ENCODE data around the gene PTK7.

Gene PTK7

GRCh38 chr6:43187821-43188220 lies 111.7 kb downstream of the PTK7 start:
- no peaks in the 10 kb centered on the region for H3K79me1 ChIP-seq (ENCODE audit: low read depth, low read length)
- no peak overlapping the region for H4K91ac ChIP-seq (ENCODE audit: low read depth, low read length, poor library complexity)
- H3K23ac ChIP-seq (ENCODE audit: low read depth, low read length, poor library complexity) = no peak overlapping the region
- H2AK5ac ChIP-seq (ENCODE audit: low read depth, low read length) = no peak overlapping the region
- no peak overlapping the region for H3K4ac ChIP-seq (ENCODE audit: low read length)
- no peak for DNase-seq (ENCODE audit: low spot score)
- H3K4me3 ChIP-seq (ENCODE audit: low read length in 2 of 2) = no peak overlapping the region
- no peak overlapping the region for H2BK120ac ChIP-seq (ENCODE audit: low read depth, low read length)
- no peak overlapping the region for H2BK5ac ChIP-seq (ENCODE audit: low read length)
- no peak overlapping the region for H3K9ac ChIP-seq (ENCODE audit: low read depth, low read length, poor library complexity)
- no peaks in the 10 kb centered on the region for H3K4me1 ChIP-seq (ENCODE audit: control insufficient read depth in 2 of 2, insufficient read depth in 1 of 2, low read depth in 1 of 2, low read length in 2 of 2)
- H2BK12ac ChIP-seq (ENCODE audit: low read length) = no peak overlapping the region
- H2BK15ac ChIP-seq (ENCODE audit: low read length) = no peak overlapping the region
- no peak overlapping the region for H3K4me2 ChIP-seq (ENCODE audit: insufficient read depth, low read length, poor library complexity, severe bottlenecking)
- peaks cover 0 to 3% of the 10 kb centered on the region in 2 donors for H3K9me3 ChIP-seq (replicated peaks in 1 of 2; ENCODE audit: control insufficient read depth in 2 of 2, insufficient read depth in 1 of 2, low read depth in 1 of 2, low read length in 2 of 2)
- H3K18ac ChIP-seq (ENCODE audit: low read length) = no peak overlapping the region
- H3K27ac ChIP-seq (replicated peaks; ENCODE audit: low read length) = no peak overlapping the region
- peaks cover 20 to 57% of the 10 kb centered on the region in 2 donors for H3K36me3 ChIP-seq (replicated peaks in 1 of 2; ENCODE audit: control insufficient read depth in 2 of 2, insufficient read depth in 2 of 2, low read length in 2 of 2)
- no peaks in the 10 kb centered on the region for H3K27me3 ChIP-seq (ENCODE audit: control insufficient read depth in 3 of 3, insufficient read depth in 3 of 3, low read depth in 1 of 3, low read length in 3 of 3)
- H2AFZ ChIP-seq (ENCODE audit: low read length) = no peak overlapping the region
- H3K14ac ChIP-seq (ENCODE audit: low read length) = no peak overlapping the region
- no CpG with 5 or more reads among the region's 7 CpGs for WGBS, 2 donors (ENCODE audit: extremely low coverage in 2 of 2, insufficient read length in 2 of 2, insufficient replicate concordance in 1 of 2)
- H4K8ac ChIP-seq (ENCODE audit: low read depth, low read length) = no peak overlapping the region

DNA sequence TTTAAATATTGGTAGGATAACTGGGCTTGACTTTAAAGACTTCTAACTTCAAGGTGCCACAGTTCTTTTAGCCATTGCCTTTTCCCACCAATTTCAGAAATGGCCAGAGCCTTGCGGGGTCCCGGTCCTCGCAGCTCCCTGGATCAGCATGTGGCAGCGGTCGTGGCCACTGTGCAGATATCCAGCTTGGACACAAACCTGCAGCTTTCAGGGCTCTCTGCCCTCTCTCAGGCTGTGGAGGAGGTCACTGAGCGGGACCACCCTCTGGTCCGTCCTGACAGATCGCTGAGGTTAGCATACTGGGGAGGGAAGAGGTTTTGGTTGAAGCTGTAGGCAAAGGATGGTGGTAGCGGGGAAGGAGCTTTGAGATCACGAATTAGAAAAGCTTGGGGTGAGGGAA lies 112.3 kb downstream of the PTK7 start:
- Histone ChIP-seq H2AFZ (ENCODE audit: low read length) (no peak overlapping the region), H3K23ac (ENCODE audit: low read depth, low read length, poor library complexity) (peak overlapping the region; percentile 80), H3K18ac (ENCODE audit: low read length) (no peak overlapping the region), H3K4me2 (ENCODE audit: insufficient read depth, low read length, poor library complexity, severe bottlenecking) (no peak overlapping the region), H3K4me1 (ENCODE audit: control insufficient read depth in 2 of 2, insufficient read depth in 1 of 2, low read depth in 1 of 2, low read length in 2 of 2) (no peaks in the 10 kb centered on the region), H2BK120ac (ENCODE audit: low read depth, low read length) (no peak overlapping the region), H3K9ac (ENCODE audit: low read depth, low read length, poor library complexity) (no peak overlapping the region), H3K79me1 (ENCODE audit: low read depth, low read length) (peaks cover 4% of the 10 kb centered on the region), H3K27me3 (ENCODE audit: control insufficient read depth in 3 of 3, insufficient read depth in 3 of 3, low read depth in 1 of 3, low read length in 3 of 3) (no peaks in the 10 kb centered on the region), H3K4me3 (ENCODE audit: low read length in 2 of 2) (no peak overlapping the region), H4K91ac (ENCODE audit: low read depth, low read length, poor library complexity) (no peak overlapping the region), H2BK12ac (ENCODE audit: low read length) (no peak overlapping the region), H3K4ac (ENCODE audit: low read length) (no peak overlapping the region), H2AK5ac (ENCODE audit: low read depth, low read length) (no peak overlapping the region), H2BK5ac (ENCODE audit: low read length) (no peak overlapping the region), H2BK15ac (ENCODE audit: low read length) (no peak overlapping the region), H3K27ac (replicated peaks; ENCODE audit: low read length) (no peak overlapping the region), H3K36me3 (replicated peaks in 1 of 2; ENCODE audit: control insufficient read depth in 2 of 2, insufficient read depth in 2 of 2, low read length in 2 of 2) (peaks cover 22 to 63% of the 10 kb centered on the region in 2 donors), H4K8ac (ENCODE audit: low read depth, low read length) (no peak overlapping the region), H3K14ac (ENCODE audit: low read length) (peak overlapping the region; percentile 38), H3K9me3 (replicated peaks in 1 of 2; ENCODE audit: control insufficient read depth in 2 of 2, insufficient read depth in 1 of 2, low read depth in 1 of 2, low read length in 2 of 2) (peaks cover 0 to 3% of the 10 kb centered on the region in 2 donors)
- no peak for DNase-seq (ENCODE audit: low spot score)
- WGBS, 2 donors (ENCODE audit: extremely low coverage in 2 of 2, insufficient read length in 2 of 2, insufficient replicate concordance in 1 of 2) = no CpG with 5 or more reads among the region's 10 CpGs

DNA sequence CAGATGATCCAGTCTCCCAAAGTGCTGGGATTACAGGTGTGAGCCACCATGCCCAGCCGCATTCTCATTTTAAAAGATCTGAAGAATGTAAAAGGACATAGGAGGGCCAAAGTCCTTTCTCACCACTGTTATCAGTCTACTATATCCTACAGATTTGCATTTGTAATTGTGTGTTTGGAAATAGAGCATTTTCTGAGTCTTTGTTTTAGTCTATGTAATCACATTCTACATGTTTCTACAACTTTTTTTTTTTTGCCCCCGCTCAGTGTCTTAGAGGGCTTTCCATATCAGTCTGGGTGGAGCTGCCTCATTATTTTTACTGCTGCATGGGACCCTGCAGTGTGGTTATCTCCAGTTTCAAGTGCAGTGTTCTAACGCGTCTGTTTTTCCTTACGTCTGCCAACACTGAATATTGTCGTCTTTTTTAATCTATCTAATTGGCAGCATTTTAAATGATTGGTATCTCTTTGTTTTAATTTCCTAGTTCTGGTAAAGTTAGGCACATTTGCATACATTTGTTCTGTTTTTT lies 113.7 kb downstream of the PTK7 start:
- no peak overlapping the region for H2BK15ac ChIP-seq (ENCODE audit: low read length)
- H3K4ac ChIP-seq (ENCODE audit: low read length) = no peak overlapping the region
- no CpG with 5 or more reads among the region's 6 CpGs for WGBS, 2 donors (ENCODE audit: extremely low coverage in 2 of 2, insufficient read length in 2 of 2, insufficient replicate concordance in 1 of 2)
- H3K4me1 ChIP-seq (ENCODE audit: control insufficient read depth in 2 of 2, insufficient read depth in 1 of 2, low read depth in 1 of 2, low read length in 2 of 2) = no peaks in the 10 kb centered on the region
- H3K14ac ChIP-seq (ENCODE audit: low read length) = no peak overlapping the region
- H3K9ac ChIP-seq (ENCODE audit: low read depth, low read length, poor library complexity) = no peak overlapping the region
- no peak overlapping the region for H3K4me3 ChIP-seq (ENCODE audit: low read length in 2 of 2)
- H3K27ac ChIP-seq (replicated peaks; ENCODE audit: low read length) = no peak overlapping the region
- no peak overlapping the region for H4K91ac ChIP-seq (ENCODE audit: low read depth, low read length, poor library complexity)
- no peak overlapping the region for H3K4me2 ChIP-seq (ENCODE audit: insufficient read depth, low read length, poor library complexity, severe bottlenecking)
- H2AFZ ChIP-seq (ENCODE audit: low read length) = no peak overlapping the region
- no peak overlapping the region for H2BK12ac ChIP-seq (ENCODE audit: low read length)
- no peak overlapping the region for H2BK120ac ChIP-seq (ENCODE audit: low read depth, low read length)
- peaks cover 0 to 3% of the 10 kb centered on the region in 2 donors for H3K9me3 ChIP-seq (replicated peaks in 1 of 2; ENCODE audit: control insufficient read depth in 2 of 2, insufficient read depth in 1 of 2, low read depth in 1 of 2, low read length in 2 of 2)
- H3K79me1 ChIP-seq (ENCODE audit: low read depth, low read length) = peaks cover 4% of the 10 kb centered on the region
- H2BK5ac ChIP-seq (ENCODE audit: low read length) = no peak overlapping the region
- H4K8ac ChIP-seq (ENCODE audit: low read depth, low read length) = no peak overlapping the region
- no peaks in the 10 kb centered on the region for H3K27me3 ChIP-seq (ENCODE audit: control insufficient read depth in 3 of 3, insufficient read depth in 3 of 3, low read depth in 1 of 3, low read length in 3 of 3)
- no peak overlapping the region for H3K18ac ChIP-seq (ENCODE audit: low read length)
- no peak overlapping the region for H2AK5ac ChIP-seq (ENCODE audit: low read depth, low read length)
- DNase-seq (ENCODE audit: low spot score) = no peak
- peaks cover 19 to 62% of the 10 kb centered on the region in 2 donors for H3K36me3 ChIP-seq (replicated peaks in 1 of 2; ENCODE audit: control insufficient read depth in 2 of 2, insufficient read depth in 2 of 2, low read length in 2 of 2)
- H3K23ac ChIP-seq (ENCODE audit: low read depth, low read length, poor library complexity) = no peak overlapping the region

- no CpG with 5 or more reads among the region's 9 CpGs for WGBS, 2 donors (ENCODE audit: extremely low coverage in 2 of 2, insufficient read length in 2 of 2, insufficient replicate concordance in 1 of 2)
Measured at GRCh38 chr6:43192911-43193310, 116.8 kb downstream of the PTK7 start.

More at GRCh38 chr6:43192911-43193310, 116.8 kb downstream of the PTK7 start:
- Histone ChIP-seq H3K4me3 (ENCODE audit: low read length in 2 of 2) (peak overlapping the region in 1 of 2 donors; percentile 57), H2BK5ac (ENCODE audit: low read length) (no peak overlapping the region), H2BK120ac (ENCODE audit: low read depth, low read length) (no peak overlapping the region), H3K4me1 (ENCODE audit: control insufficient read depth in 2 of 2, insufficient read depth in 1 of 2, low read depth in 1 of 2, low read length in 2 of 2) (no peaks in the 10 kb centered on the region), H4K91ac (ENCODE audit: low read depth, low read length, poor library complexity) (no peak overlapping the region), H3K27ac (replicated peaks; ENCODE audit: low read length) (no peak overlapping the region), H3K79me1 (ENCODE audit: low read depth, low read length) (peaks cover 4% of the 10 kb centered on the region), H2BK12ac (ENCODE audit: low read length) (no peak overlapping the region), H3K4me2 (ENCODE audit: insufficient read depth, low read length, poor library complexity, severe bottlenecking) (no peak overlapping the region), H3K27me3 (ENCODE audit: control insufficient read depth in 3 of 3, insufficient read depth in 3 of 3, low read depth in 1 of 3, low read length in 3 of 3) (no peaks in the 10 kb centered on the region), H3K14ac (ENCODE audit: low read length) (no peak overlapping the region), H2AFZ (ENCODE audit: low read length) (no peak overlapping the region), H3K36me3 (replicated peaks in 1 of 2; ENCODE audit: control insufficient read depth in 2 of 2, insufficient read depth in 2 of 2, low read length in 2 of 2) (peaks cover 12 to 56% of the 10 kb centered on the region in 2 donors), H3K9ac (ENCODE audit: low read depth, low read length, poor library complexity) (no peak overlapping the region), H3K4ac (ENCODE audit: low read length) (no peak overlapping the region), H3K9me3 (replicated peaks in 1 of 2; ENCODE audit: control insufficient read depth in 2 of 2, insufficient read depth in 1 of 2, low read depth in 1 of 2, low read length in 2 of 2) (no peaks in the 10 kb centered on the region), H2BK15ac (ENCODE audit: low read length) (no peak overlapping the region), H2AK5ac (ENCODE audit: low read depth, low read length) (no peak overlapping the region), H4K8ac (ENCODE audit: low read depth, low read length) (no peak overlapping the region), H3K18ac (ENCODE audit: low read length) (no peak overlapping the region), H3K23ac (ENCODE audit: low read depth, low read length, poor library complexity) (peak overlapping the region; percentile 43)
- no peak for DNase-seq (ENCODE audit: low spot score)
